Middle frontal gyrus (tissue), 1 donor: Measurements from ENCODE around the gene SORCS2.
"Not testable (repeated sequence)": the region's sequence is repeated elsewhere in the genome, so short reads cannot be mapped to it uniquely, and the experiment has no call there.

Source experiments
- DNase-seq: peaks from one replicate; pipeline ENCODE4 v3.0.0-alpha.2; 2015; ENCODE audit warnings: low spot score; ENCODE audit errors: extremely low spot score

The SORCS2 gene

GRCh38 chr4:7595934-7596461 lies 403.7 kb downstream of the SORCS2 start:
- DNase-seq = peak; percentile 12

- DNase-seq = no peak
Measured at GRCh38 chr4:7596918-7597606, 404.7 kb downstream of the SORCS2 start.

GRCh38 chr4:7598939-7599790 lies 406.8 kb downstream of the SORCS2 start:
- DNase-seq = no peak

- DNase-seq = no peak
Measured at GRCh38 chr4:7600247-7600646, 407.9 kb downstream of the SORCS2 start.

GRCh38 chr4:7602166-7602565 lies 409.8 kb downstream of the SORCS2 start:
- not testable (repeated sequence) for DNase-seq

GRCh38 chr4:7607156-7607910 lies 415.0 kb downstream of the SORCS2 start:
- no peak for DNase-seq

- DNase-seq = no peak
Measured at GRCh38 chr4:7608046-7608445, 415.7 kb downstream of the SORCS2 start.

GRCh38 chr4:7609316-7609715 lies 417.0 kb downstream of the SORCS2 start:
- DNase-seq = no peak

GRCh38 chr4:7610022-7610670 lies 417.8 kb downstream of the SORCS2 start:
- no peak for DNase-seq

GRCh38 chr4:7610841-7611240 lies 418.5 kb downstream of the SORCS2 start:
- DNase-seq = no peak

- no peak for DNase-seq
Measured at GRCh38 chr4:7612311-7612897, 420.1 kb downstream of the SORCS2 start.

- DNase-seq = no peak
Measured at GRCh38 chr4:7614350-7614949, 422.1 kb downstream of the SORCS2 start.

- DNase-seq = no peak
Measured at GRCh38 chr4:7616193-7616592, 423.9 kb downstream of the SORCS2 start.

GRCh38 chr4:7618361-7618760 lies 426.0 kb downstream of the SORCS2 start:
- no peak for DNase-seq

- DNase-seq = no peak
Measured at GRCh38 chr4:7620086-7620813, 427.9 kb downstream of the SORCS2 start.

GRCh38 chr4:7620814-7621176 lies 428.5 kb downstream of the SORCS2 start:
- DNase-seq = no peak

- DNase-seq = no peak
Measured at GRCh38 chr4:7621252-7622035, 429.1 kb downstream of the SORCS2 start.

- no peak for DNase-seq
Measured at GRCh38 chr4:7622371-7622770, 430.0 kb downstream of the SORCS2 start.

- DNase-seq = no peak
Measured at GRCh38 chr4:7623468-7623867, 431.1 kb downstream of the SORCS2 start.
